Liver (tissue), 9 donors: ENCODE measurements around the gene CALML6. TPM values are rescaled to one million over a fixed set of nuclear protein-coding genes. Genes with fewer than 3 reads are reported as not detected.

Experiments used
- DNase-seq: peaks from one replicate; pipeline ENCODE4 v3.0.0-alpha.2; 2017; ENCODE audit warnings: low spot score
- H3K27ac ChIP-seq, 2 donors: one replicate each; pipeline ENCODE4 v1.7.0; 2013; ENCODE audit warnings: inconsistent platforms in 2 of 2, low read length in 2 of 2, control low read depth in 1 of 2, low read depth in 1 of 2, mild to moderate bottlenecking in 1 of 2
- H3K27me3 ChIP-seq, 4 donors: one replicate each; pipeline versions ENCODE4 v1.6.1 to v1.7.0; 2013; ENCODE audit warnings: low read length in 3 of 4, inconsistent platforms in 1 of 4, mild to moderate bottlenecking in 1 of 4, moderate library complexity in 1 of 4; ENCODE audit not compliant: control insufficient read depth in 4 of 4, insufficient read depth in 4 of 4
- H3K36me3 ChIP-seq, 4 donors: one replicate each; pipeline versions ENCODE4 v1.6.1 to v1.7.0; 2013; ENCODE audit warnings: low read length in 3 of 4, mild to moderate bottlenecking in 3 of 4, low read depth in 1 of 4, moderate library complexity in 1 of 4; ENCODE audit not compliant: control insufficient read depth in 4 of 4, insufficient read depth in 3 of 4
- H3K4me1 ChIP-seq, 4 donors: one replicate each; pipeline versions ENCODE4 v1.6.1 to v1.7.0; 2013; ENCODE audit warnings: low read length in 3 of 4, mild to moderate bottlenecking in 3 of 4, moderate library complexity in 1 of 4; ENCODE audit not compliant: control insufficient read depth in 4 of 4, insufficient read depth in 4 of 4
- H3K4me3 ChIP-seq, 3 donors: one replicate each; pipeline versions ENCODE4 v1.6.1 to v1.7.0; 2013; ENCODE audit warnings: low read length in 3 of 3, control low read depth in 1 of 3, low read depth in 1 of 3, mild to moderate bottlenecking in 1 of 3
- H3K9ac ChIP-seq, 2 donors: one replicate each; pipeline ENCODE4 v1.7.0; 2013; ENCODE audit warnings: low read length in 2 of 2, mild to moderate bottlenecking in 2 of 2, moderate library complexity in 2 of 2, control low read depth in 1 of 2, low read depth in 1 of 2
- H3K9me3 ChIP-seq, 4 donors: one replicate each; pipeline versions ENCODE4 v1.6.1 to v1.7.0; 2013; ENCODE audit warnings: low read length in 3 of 4; ENCODE audit not compliant: control insufficient read depth in 4 of 4
- ATF3 ChIP-seq: IDR thresholded peaks from 2 replicates; pipeline ENCODE4 v1.6.1; 2016; ENCODE audit warnings: antibody characterized with exemption
- CTCF ChIP-seq: fragments of 150-350 bp; IDR thresholded peaks from 2 replicates; pipeline ENCODE4 v1.5.1; 2017; ENCODE audit warnings: improper control_type of control experiment, low read depth, low read length; ENCODE audit not compliant: missing input control
- EGR1 ChIP-seq, 2 donors: IDR thresholded peaks; 2 replicates each; pipeline ENCODE4 v1.6.1; 2016 to 2018; ENCODE audit warnings: antibody characterized with exemption in 2 of 2, low read depth in 2 of 2
- FOXA1 ChIP-seq: IDR thresholded peaks from 2 replicates; pipeline ENCODE4 v1.6.1; 2016; ENCODE audit warnings: antibody characterized with exemption
- FOXA2 ChIP-seq: IDR thresholded peaks from 2 replicates; pipeline ENCODE4 v1.6.1; 2016; ENCODE audit warnings: antibody characterized with exemption
- GABPA ChIP-seq, 2 donors: IDR thresholded peaks in 1 of 2; conservative IDR thresholded peaks in 1 of 2; 2 replicates each; pipeline ENCODE4 v1.6.1; 2016; ENCODE audit warnings: antibody characterized with exemption in 2 of 2, mild to moderate bottlenecking in 1 of 2, moderate library complexity in 1 of 2
- HNF4A ChIP-seq, 2 donors: conservative IDR thresholded peaks; 2 replicates each; pipeline ENCODE4 v1.6.1; 2016; ENCODE audit warnings: antibody characterized with exemption in 2 of 2, mild to moderate bottlenecking in 2 of 2
- JUND ChIP-seq, 2 donors: IDR thresholded peaks; 2 replicates each; pipeline ENCODE4 v1.6.1; 2016; ENCODE audit warnings: antibody characterized with exemption in 2 of 2
- MAX ChIP-seq: IDR thresholded peaks from 2 replicates; pipeline ENCODE4 v1.6.1; 2016; ENCODE audit warnings: antibody characterized with exemption
- NR2F2 ChIP-seq: IDR thresholded peaks from 2 replicates; pipeline ENCODE4 v1.6.1; 2016; ENCODE audit warnings: antibody characterized with exemption
- RAD21 ChIP-seq, 2 donors: IDR thresholded peaks; 2 replicates each; pipeline ENCODE4 v1.6.1; 2016; ENCODE audit warnings: antibody characterized with exemption in 2 of 2, mild to moderate bottlenecking in 2 of 2
- RXRA ChIP-seq, 2 donors: IDR thresholded peaks; 2 replicates each; pipeline ENCODE4 v1.6.1; 2017 to 2018; ENCODE audit warnings: antibody characterized with exemption in 2 of 2, mild to moderate bottlenecking in 1 of 2
- SP1 ChIP-seq: IDR thresholded peaks from 2 replicates; pipeline ENCODE4 v1.6.1; 2018; ENCODE audit warnings: antibody characterized with exemption, mild to moderate bottlenecking
- TAF1 ChIP-seq: conservative IDR thresholded peaks from 2 replicates; pipeline ENCODE4 v1.6.1; 2016; ENCODE audit warnings: antibody characterized with exemption, mild to moderate bottlenecking
- YY1 ChIP-seq: IDR thresholded peaks from 2 replicates; pipeline ENCODE4 v1.6.1; 2016; ENCODE audit warnings: antibody characterized with exemption, mild to moderate bottlenecking
- ZBTB33 ChIP-seq: IDR thresholded peaks from 2 replicates; pipeline ENCODE4 v1.6.1; 2016; ENCODE audit warnings: antibody characterized with exemption
- WGBS: extraction: QIAGEN DNeasy Blood & Tissue Kit; methylation state at CpG from one replicate; pipeline ENCODE4 v1.1.7; 2013; 5-methylcytosine and 5-hydroxymethylcytosine counted together
- polyA plus RNA-seq, 2 donors: library from polyadenylated mRNA; stranded (reverse) in 1 of 2; unstranded in 1 of 2; fragments of 200-250 nt in 1 of 2; fragments of >200 nt in 1 of 2; fragmentation: Nextera tagmentation in 1 of 2; extraction: Ambion mirVana in 1 of 2; gene quantifications; one replicate each; pipeline versions ENCODE4 v1.2.1 to v1.2.3, GENCODE V29; 2013 to 2015
- total RNA-seq, 2 donors: library from RNA; depleted of rRNA; stranded (reverse); fragments of >200 nt; gene quantifications; one replicate each; pipeline ENCODE4 v1.2.3, GENCODE V29; 2014
- donor health status: healthy.
- donor health status: healthy.
- donor health status: healthy.
- donor health status: healthy.
- donor health status: healthy.

Gene CALML6
- total and polyA plus RNA-seq, 4 donors = 0.15 to 0.67 (median 0.47) TPM; not detected in 1

GRCh38 chr1:1911350-1912041 is 3.6 kb upstream of the CALML6 start:
- Histone ChIP-seq H3K9me3 (no peaks in the 10 kb centered on the region), H3K9ac (no peak overlapping the region), H3K27ac (no peak overlapping the region), H3K36me3 (no peaks in the 10 kb centered on the region), H3K27me3 (no peaks in the 10 kb centered on the region), H3K4me1 (peaks cover 4 to 31% (median 20%) of the 10 kb centered on the region in 4 donors), H3K4me3 (no peak overlapping the region)
- 93% methylated on average over 13 of the region's 13 CpGs for WGBS
- TF ChIP-seq MAX (no peak), TAF1 (no peak), FOXA2 (no peak), RXRA (IDR thresholded peaks at IDR 0.05) (no peak), SP1 (no peak), YY1 (no peak), EGR1 (IDR thresholded peaks at IDR 0.05; ENCODE audit: low read depth in 2 of 2) (no peak), ATF3 (no peak), HNF4A (conservative IDR thresholded peaks at IDR 0.05) (no peak), ZBTB33 (no peak), GABPA (IDR thresholded peaks at IDR 0.05 in 1 of 2, conservative IDR thresholded peaks at IDR 0.05 in 1 of 2) (no peak), CTCF (no peak), FOXA1 (no peak), NR2F2 (no peak), JUND (IDR thresholded peaks at IDR 0.05) (no peak)
- DNase-seq = no peak

- no peak overlapping the region for H3K9ac ChIP-seq
- TF ChIP-seq RAD21 (IDR thresholded peaks at IDR 0.05) (no peak), FOXA1 (no peak)
- no peaks in the 10 kb centered on the region for H3K27me3 ChIP-seq
- no peaks in the 10 kb centered on the region for H3K36me3 ChIP-seq
- 60% methylated on average over 20 of the region's 20 CpGs for WGBS
- no peaks in the 10 kb centered on the region for H3K9me3 ChIP-seq
- H3K27ac ChIP-seq = no peak overlapping the region
- H3K4me3 ChIP-seq = no peak overlapping the region
- no peak for DNase-seq
- H3K4me1 ChIP-seq = peaks cover 15 to 32% (median 21%) of the 10 kb centered on the region in 4 donors
Measured at GRCh38 chr1:1914101-1914970, 724 bp upstream of the CALML6 start.
